Measurements from ENCODE around the gene TIMP2. TPM values are rescaled to one million over a fixed set of nuclear protein-coding genes. Genes with fewer than 3 reads are reported as not detected.

TIMP2 gene
- total and polyA plus RNA-seq, 2 of the 8 experiments (the other 6 are each of a cell fraction or from before 2014, with no cell fraction given), result 18.2 to 43.3 TPM

- H3K9me3 ChIP-seq (ENCODE audit: insufficient read depth in 2 of 2, low read depth in 1 of 2, low read length in 1 of 2), result no peaks in the 10 kb centered on the region
- H3K4me1 ChIP-seq (replicated peaks in 1 of 4; ENCODE audit: control insufficient read depth in 3 of 4, insufficient read depth in 4 of 4, low read length in 3 of 4), result no peaks in the 10 kb centered on the region
- no peak overlapping the region for H2BK20ac ChIP-seq (ENCODE audit: low read length)
- H3K14ac ChIP-seq (ENCODE audit: insufficient read length), result no peak overlapping the region
- H3K4me2 ChIP-seq (ENCODE audit: insufficient read depth in 1 of 2, low read depth in 2 of 2, low read length in 2 of 2), result no peak overlapping the region
- H2AFZ ChIP-seq (ENCODE audit: low read length), result no peak overlapping the region
- DNase-seq (ENCODE audit: low read depth in 1 of 2, low spot score in 2 of 2) (no peak), FAIRE-seq (no peak)
- ChIA-PET CTCF (ENCODE audit: partially characterized antibody) (interaction anchor here (1.2 to 2.2 kb wide), 3 partner anchors 11 to 23 kb away, joined by 3 to 14 read pairs (median 7); no protein-coding TSS in a partner anchor), POLR2A (ENCODE audit: partially characterized antibody) (interaction anchor here (0.5 to 0.9 kb wide), 3 partner anchors 10 to 22 kb away, joined by 3 read pairs; no protein-coding TSS in a partner anchor)
- H3K27ac ChIP-seq (ENCODE audit: low read depth, low read length), result no peak overlapping the region
- H4K5ac ChIP-seq (ENCODE audit: insufficient read length, low read depth, low read length), result no peak overlapping the region
- H2BK12ac ChIP-seq (ENCODE audit: low read depth, low read length), result no peak overlapping the region
- H2BK15ac ChIP-seq (ENCODE audit: low read length), result no peak overlapping the region
- peaks cover 4% of the 10 kb centered on the region; the same call in 1 of the 2 replicates for H3K79me1 ChIP-seq (ENCODE audit: low read depth, low read length)
- H3K36me3 ChIP-seq (ENCODE audit: control insufficient read depth in 2 of 4, insufficient read depth in 4 of 4, low read length in 3 of 4), result peaks cover 42 to 78% (median 77%) of the 10 kb centered on the region in 4 experiments
- peaks cover 0 to 9% of the 10 kb centered on the region in 2 experiments; a peak in 1 of 4 replicates for H3K79me2 ChIP-seq (ENCODE audit: control insufficient read depth in 1 of 2, insufficient read depth in 2 of 2, low read length in 2 of 2)
- H4K91ac ChIP-seq (replicated peaks; ENCODE audit: insufficient read length, low read length), result no peak overlapping the region
- H3K4me3 ChIP-seq (ENCODE audit: extremely low read depth in 1 of 4, insufficient read depth in 2 of 4, low read depth in 3 of 4, low read length in 4 of 4), result no peak overlapping the region
- H2BK120ac ChIP-seq (replicated peaks; ENCODE audit: low read depth, low read length), result no peak overlapping the region
- no peak overlapping the region for H4K8ac ChIP-seq (ENCODE audit: extremely low read depth, insufficient read depth, low read length)
- no peak overlapping the region for H3K18ac ChIP-seq (ENCODE audit: extremely low read depth, low read length)
- no peak overlapping the region for H3K23ac ChIP-seq (ENCODE audit: insufficient read length)
- H3K56ac ChIP-seq (replicated peaks; ENCODE audit: insufficient read length, low read depth, low read length), result no peak overlapping the region
- no peak overlapping the region for H3K9ac ChIP-seq (replicated peaks in 1 of 4; ENCODE audit: extremely low read depth in 1 of 4, low read depth in 3 of 4, low read length in 3 of 4)
- 93% methylated on average over 7 of the region's 8 CpGs; no CpG with 5 or more reads in 1 of the 2 experiments for WGBS, 2 experiments (ENCODE audit: extremely low coverage in 1 of 2, insufficient coverage in 1 of 2, insufficient read length in 1 of 2, insufficient replicate concordance in 2 of 2, low coverage in 1 of 2, low lambda C conversion rate in 2 of 2, missing lambda C conversion rate in 1 of 2)
- no peaks in the 10 kb centered on the region for H3K27me3 ChIP-seq (replicated peaks in 1 of 4; ENCODE audit: control insufficient read depth in 3 of 4, extremely low read depth in 1 of 4, insufficient read depth in 3 of 4, low read length in 3 of 4)
- H4K20me1 ChIP-seq (replicated peaks in 1 of 2; ENCODE audit: control insufficient read depth in 1 of 2, insufficient read depth in 2 of 2, low read length in 2 of 2), result peaks cover 6 to 14% of the 10 kb centered on the region in 2 experiments
- no peak overlapping the region for H3K4ac ChIP-seq (replicated peaks; ENCODE audit: insufficient read length, low read depth, low read length)
- no peaks in the 10 kb centered on the region for H3K23me2 ChIP-seq (ENCODE audit: low read depth, low read length)
- no peak overlapping the region for H2AK5ac ChIP-seq (ENCODE audit: low read depth, low read length)
- no peak overlapping the region for H2BK5ac ChIP-seq (ENCODE audit: low read depth, low read length)
- TF ChIP-seq SP2 (IDR thresholded peaks at IDR 0.05; ENCODE audit: low read length), result no peak
- TF ChIP-seq TAF7 (optimal IDR thresholded peaks at IDR 0.05; ENCODE audit: borderline replicate concordance, low read depth, low read length), result no peak
- no peak for TF ChIP-seq BACH1 (IDR thresholded peaks at IDR 0.05; ENCODE audit: low read length)
- TF ChIP-seq RFX5 (IDR thresholded peaks at IDR 0.05; ENCODE audit: borderline replicate concordance, low read depth, low read length), result no peak
- no peak for TF ChIP-seq EGR1 (IDR thresholded peaks at IDR 0.05; ENCODE audit: borderline replicate concordance, low read depth, low read length)
- no peak for TF ChIP-seq SIX5 (IDR thresholded peaks at IDR 0.05; ENCODE audit: low read depth, low read length)
- TF ChIP-seq ATF3 (IDR thresholded peaks at IDR 0.05; ENCODE audit: insufficient read depth, low read depth, low read length), result no peak
Measured at GRCh38 chr17:78821961-78822360, 103.2 kb downstream of the TIMP2 start.

Measured in H1 (cell line).